Measurements from ENCODE around the gene CDKN2C. TPM values are rescaled to one million over a fixed set of nuclear protein-coding genes. Genes with fewer than 3 reads are reported as not detected.

Gene CDKN2C
- total RNA-seq, 1 donor from 2014 or later: 3.3 TPM

GRCh38 chr1:50966991-50967390 is 3.1 kb upstream of the CDKN2C start:
- intact Hi-C loops (cut with micrococcal nuclease): loop anchor here (10.0 kb wide), 1 partner anchor 1088 kb away; the partner anchor contains the start of genes BTF3L4 and TXNDC12
- TF ChIP-seq CTCF (IDR thresholded peaks at IDR 0.05): no peak
- Mint-ChIP-seq H3K4me3 (peak overlapping the region; percentile 98), H3K27me3 (no peaks in the 10 kb centered on the region), H3K36me3 (ENCODE audit: low read depth) (peaks cover 10% of the 10 kb centered on the region), H3K4me1 (peaks cover 18% of the 10 kb centered on the region), H3K27ac (no peak overlapping the region), H3K9me3 (no peaks in the 10 kb centered on the region)
- no peak for ATAC-seq (ENCODE audit: low read depth)
- POLR2A ChIA-PET: no interaction called here
- no peak for DNase-seq
- CTCF ChIA-PET: no interaction called here

DNA sequence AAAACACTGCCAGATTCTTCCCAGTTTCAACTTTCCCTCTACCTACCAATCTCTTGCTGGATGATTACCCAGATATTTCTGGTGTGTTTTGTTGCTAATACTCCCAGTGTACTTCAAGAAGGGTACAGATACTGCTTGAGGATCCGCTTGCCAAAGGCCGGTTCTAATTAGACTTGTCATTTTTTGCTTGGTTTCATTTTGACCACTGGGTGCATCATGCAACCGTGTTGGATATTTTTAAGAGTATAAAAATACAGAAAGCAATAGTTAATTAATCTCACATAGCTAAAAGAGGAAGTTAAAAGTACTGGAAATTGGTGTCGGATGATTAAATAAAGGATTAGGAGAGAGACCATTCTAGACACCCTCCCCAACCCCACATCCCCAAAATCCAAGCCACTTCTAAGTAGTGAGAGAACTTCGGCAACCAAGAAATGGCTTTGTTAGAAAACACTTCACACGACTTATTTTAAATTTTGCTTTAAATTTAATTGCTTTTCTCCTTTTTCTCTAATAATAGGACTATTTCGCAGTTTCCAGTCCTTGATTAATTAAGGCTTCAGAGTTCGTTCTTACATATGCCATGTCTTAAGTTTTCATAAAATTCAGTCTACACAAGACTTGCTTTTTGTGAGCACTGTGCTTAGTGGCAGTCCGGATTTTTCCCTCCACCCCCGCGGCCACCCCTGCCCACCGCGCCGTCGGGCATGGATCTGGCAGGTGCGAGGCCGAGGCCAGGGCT is 2.5 kb upstream of the CDKN2C start:
- intact Hi-C loops (cut with micrococcal nuclease): loop anchor here (1.0 to 10.0 kb wide), 6 partner anchors 7 to 1087 kb away; partner anchors contain the start of genes BTF3L4, FAF1, NRDC and TXNDC12
- peak overlapping the region; percentile 98 for H3K4me3 Mint-ChIP-seq
- POLR2A ChIA-PET: interaction anchor here (1.8 to 3.8 kb wide), 3 partner anchors 7 to 33 kb away, joined by 7 to 48 read pairs (median 35); partner anchors contain the start of gene FAF1

GRCh38 chr1:50968158-50968820 is 1.8 kb upstream of the CDKN2C start:
- ATAC-seq (ENCODE audit: low read depth): peak; percentile 80
- intact Hi-C loops (cut with micrococcal nuclease): loop anchor here (1.0 to 10.0 kb wide), 6 partner anchors 8 to 1087 kb away; partner anchors contain the start of genes BTF3L4, FAF1, NRDC and TXNDC12

More for the DNA sequence above, 2.5 kb upstream of the CDKN2C start:
- TF ChIP-seq CTCF (IDR thresholded peaks at IDR 0.05): no peak
- H3K36me3 Mint-ChIP-seq (ENCODE audit: low read depth): peaks cover 10% of the 10 kb centered on the region
- H3K27ac Mint-ChIP-seq: peak overlapping the region; percentile 87
- CTCF ChIA-PET: interaction anchor here (1.6 to 3.6 kb wide), 2 partner anchors 10 to 38 kb away, joined by 5 to 15 read pairs; no protein-coding TSS in a partner anchor
- DNase-seq: no peak
- H3K9me3 Mint-ChIP-seq: no peaks in the 10 kb centered on the region
- ATAC-seq (ENCODE audit: low read depth): no peak
- H3K27me3 Mint-ChIP-seq: no peaks in the 10 kb centered on the region
- H3K4me1 Mint-ChIP-seq: peaks cover 18% of the 10 kb centered on the region

GRCh38 chr1:50968821-50969610 is 1.0 kb upstream of the CDKN2C start:
- TF ChIP-seq CTCF (IDR thresholded peaks at IDR 0.05): no peak
- H3K4me1 Mint-ChIP-seq: peaks cover 18% of the 10 kb centered on the region
- DNase-seq (peak; percentile 63), ATAC-seq (ENCODE audit: low read depth) (peak; percentile 27)
- intact Hi-C loops (cut with micrococcal nuclease): loop anchor here (1.0 to 10.0 kb wide), 7 partner anchors 8 to 1086 kb away; partner anchors contain the start of genes BTF3L4, FAF1, NRDC and TXNDC12
- peak overlapping the region; percentile 87 for H3K27ac Mint-ChIP-seq
- H3K27me3 Mint-ChIP-seq: peaks cover 5% of the 10 kb centered on the region
- no peaks in the 10 kb centered on the region for H3K9me3 Mint-ChIP-seq
- CTCF ChIA-PET: interaction anchor here (0.9 to 3.6 kb wide), 5 partner anchors 8 to 39 kb away, joined by 3 to 15 read pairs (median 5); partner anchors contain the start of gene FAF1
- H3K36me3 Mint-ChIP-seq (ENCODE audit: low read depth): peaks cover 10% of the 10 kb centered on the region
- peak overlapping the region; percentile 98 for H3K4me3 Mint-ChIP-seq
- POLR2A ChIA-PET: interaction anchor here (1.4 to 3.8 kb wide), 5 partner anchors 9 to 909 kb away, joined by 3 to 48 read pairs (median 10); partner anchors contain the start of genes FAF1 and NRDC

More at GRCh38 chr1:50968158-50968820, 1.8 kb upstream of the CDKN2C start:
- Mint-ChIP-seq H3K4me3 (peak overlapping the region; percentile 98), H3K36me3 (ENCODE audit: low read depth) (peaks cover 10% of the 10 kb centered on the region), H3K4me1 (peaks cover 18% of the 10 kb centered on the region), H3K27me3 (no peaks in the 10 kb centered on the region), H3K9me3 (no peaks in the 10 kb centered on the region), H3K27ac (peak overlapping the region; percentile 87)
- DNase-seq: peak; percentile 80
- no peak for TF ChIP-seq CTCF (IDR thresholded peaks at IDR 0.05)
- ChIA-PET POLR2A (interaction anchor here (1.8 to 3.8 kb wide), 4 partner anchors 8 to 38 kb away, joined by 7 to 48 read pairs (median 22); partner anchors contain the start of gene FAF1), CTCF (interaction anchor here (0.9 to 3.6 kb wide), 5 partner anchors 8 to 39 kb away, joined by 3 to 15 read pairs (median 5); partner anchors contain the start of gene FAF1)
